Liver (tissue), 9 donors: ENCODE results near the gene RASGRP3. TPM values are rescaled to one million over a fixed set of nuclear protein-coding genes. Genes with fewer than 3 reads are reported as not detected.

Experiments used
- DNase-seq: peaks from one replicate; pipeline ENCODE4 v3.0.0-alpha.2; 2017; ENCODE audit warnings: low spot score
- H3K27ac ChIP-seq, 2 donors: one replicate each; pipeline ENCODE4 v1.7.0; 2013; ENCODE audit warnings: inconsistent platforms in 2 of 2, low read length in 2 of 2, control low read depth in 1 of 2, low read depth in 1 of 2, mild to moderate bottlenecking in 1 of 2
- H3K27me3 ChIP-seq, 4 donors: one replicate each; pipeline versions ENCODE4 v1.6.1 to v1.7.0; 2013; ENCODE audit warnings: low read length in 3 of 4, inconsistent platforms in 1 of 4, mild to moderate bottlenecking in 1 of 4, moderate library complexity in 1 of 4; ENCODE audit not compliant: control insufficient read depth in 4 of 4, insufficient read depth in 4 of 4
- H3K36me3 ChIP-seq, 4 donors: one replicate each; pipeline versions ENCODE4 v1.6.1 to v1.7.0; 2013; ENCODE audit warnings: low read length in 3 of 4, mild to moderate bottlenecking in 3 of 4, low read depth in 1 of 4, moderate library complexity in 1 of 4; ENCODE audit not compliant: control insufficient read depth in 4 of 4, insufficient read depth in 3 of 4
- H3K4me1 ChIP-seq, 4 donors: one replicate each; pipeline versions ENCODE4 v1.6.1 to v1.7.0; 2013; ENCODE audit warnings: low read length in 3 of 4, mild to moderate bottlenecking in 3 of 4, moderate library complexity in 1 of 4; ENCODE audit not compliant: control insufficient read depth in 4 of 4, insufficient read depth in 4 of 4
- H3K4me3 ChIP-seq, 3 donors: one replicate each; pipeline versions ENCODE4 v1.6.1 to v1.7.0; 2013; ENCODE audit warnings: low read length in 3 of 3, control low read depth in 1 of 3, low read depth in 1 of 3, mild to moderate bottlenecking in 1 of 3
- H3K9ac ChIP-seq, 2 donors: one replicate each; pipeline ENCODE4 v1.7.0; 2013; ENCODE audit warnings: low read length in 2 of 2, mild to moderate bottlenecking in 2 of 2, moderate library complexity in 2 of 2, control low read depth in 1 of 2, low read depth in 1 of 2
- H3K9me3 ChIP-seq, 4 donors: one replicate each; pipeline versions ENCODE4 v1.6.1 to v1.7.0; 2013; ENCODE audit warnings: low read length in 3 of 4; ENCODE audit not compliant: control insufficient read depth in 4 of 4
- EGR1 ChIP-seq, 2 donors: IDR thresholded peaks; 2 replicates each; pipeline ENCODE4 v1.6.1; 2016 to 2018; ENCODE audit warnings: antibody characterized with exemption in 2 of 2, low read depth in 2 of 2
- FOXA1 ChIP-seq: IDR thresholded peaks from 2 replicates; pipeline ENCODE4 v1.6.1; 2016; ENCODE audit warnings: antibody characterized with exemption
- FOXA2 ChIP-seq: IDR thresholded peaks from 2 replicates; pipeline ENCODE4 v1.6.1; 2016; ENCODE audit warnings: antibody characterized with exemption
- GABPA ChIP-seq, 2 donors: IDR thresholded peaks in 1 of 2; conservative IDR thresholded peaks in 1 of 2; 2 replicates each; pipeline ENCODE4 v1.6.1; 2016; ENCODE audit warnings: antibody characterized with exemption in 2 of 2, mild to moderate bottlenecking in 1 of 2, moderate library complexity in 1 of 2
- HNF4A ChIP-seq, 2 donors: conservative IDR thresholded peaks; 2 replicates each; pipeline ENCODE4 v1.6.1; 2016; ENCODE audit warnings: antibody characterized with exemption in 2 of 2, mild to moderate bottlenecking in 2 of 2
- HNF4G ChIP-seq: IDR thresholded peaks from 2 replicates; pipeline ENCODE4 v1.6.1; 2016; ENCODE audit warnings: antibody characterized with exemption
- JUND ChIP-seq, 2 donors: IDR thresholded peaks; 2 replicates each; pipeline ENCODE4 v1.6.1; 2016; ENCODE audit warnings: antibody characterized with exemption in 2 of 2
- MAX ChIP-seq: IDR thresholded peaks from 2 replicates; pipeline ENCODE4 v1.6.1; 2016; ENCODE audit warnings: antibody characterized with exemption
- NR2F2 ChIP-seq: IDR thresholded peaks from 2 replicates; pipeline ENCODE4 v1.6.1; 2016; ENCODE audit warnings: antibody characterized with exemption
- RAD21 ChIP-seq, 2 donors: IDR thresholded peaks; 2 replicates each; pipeline ENCODE4 v1.6.1; 2016; ENCODE audit warnings: antibody characterized with exemption in 2 of 2, mild to moderate bottlenecking in 2 of 2
- REST ChIP-seq: IDR thresholded peaks from 2 replicates; pipeline ENCODE4 v1.6.1; 2016; ENCODE audit warnings: antibody characterized with exemption, mild to moderate bottlenecking
- RXRA ChIP-seq, 2 donors: IDR thresholded peaks; 2 replicates each; pipeline ENCODE4 v1.6.1; 2017 to 2018; ENCODE audit warnings: antibody characterized with exemption in 2 of 2, mild to moderate bottlenecking in 1 of 2
- SP1 ChIP-seq: IDR thresholded peaks from 2 replicates; pipeline ENCODE4 v1.6.1; 2018; ENCODE audit warnings: antibody characterized with exemption, mild to moderate bottlenecking
- TAF1 ChIP-seq: conservative IDR thresholded peaks from 2 replicates; pipeline ENCODE4 v1.6.1; 2016; ENCODE audit warnings: antibody characterized with exemption, mild to moderate bottlenecking
- YY1 ChIP-seq: IDR thresholded peaks from 2 replicates; pipeline ENCODE4 v1.6.1; 2016; ENCODE audit warnings: antibody characterized with exemption, mild to moderate bottlenecking
- WGBS: extraction: QIAGEN DNeasy Blood & Tissue Kit; methylation state at CpG from one replicate; pipeline ENCODE4 v1.1.7; 2013; 5-methylcytosine and 5-hydroxymethylcytosine counted together
- polyA plus RNA-seq, 2 donors: library from polyadenylated mRNA; stranded (reverse) in 1 of 2; unstranded in 1 of 2; fragments of 200-250 nt in 1 of 2; fragments of >200 nt in 1 of 2; fragmentation: Nextera tagmentation in 1 of 2; extraction: Ambion mirVana in 1 of 2; gene quantifications; one replicate each; pipeline versions ENCODE4 v1.2.1 to v1.2.3, GENCODE V29; 2013 to 2015
- total RNA-seq, 2 donors: library from RNA; depleted of rRNA; stranded (reverse); fragments of >200 nt; gene quantifications; one replicate each; pipeline ENCODE4 v1.2.3, GENCODE V29; 2014
- TF ChIP-seq, protein P1 (sequence below): fragments of 150-350 bp; IDR thresholded peaks from 2 replicates; pipeline ENCODE4 v1.5.1; 2017; ENCODE audit warnings: improper control_type of control experiment, low read depth, low read length; ENCODE audit not compliant: missing input control
- TF ChIP-seq, protein P2 (sequence below): IDR thresholded peaks from 2 replicates; pipeline ENCODE4 v1.6.1; 2016; ENCODE audit warnings: antibody characterized with exemption
- donor health status: healthy.
- donor health status: healthy.
- donor health status: healthy.
- donor health status: healthy.
- donor health status: healthy.

RASGRP3 gene
- total and polyA plus RNA-seq, 4 donors, result 1.8 to 9.9 (median 7.0) TPM

- TF ChIP-seq FOXA2 (no peak), EGR1 (IDR thresholded peaks at IDR 0.05; ENCODE audit: low read depth in 2 of 2) (no peak), FOXA1 (no peak), HNF4A (conservative IDR thresholded peaks at IDR 0.05) (no peak), SP1 (no peak), RXRA (IDR thresholded peaks at IDR 0.05) (no peak), MAX (no peak), NR2F2 (no peak), GABPA (IDR thresholded peaks at IDR 0.05 in 1 of 2, conservative IDR thresholded peaks at IDR 0.05 in 1 of 2) (no peak), TAF1 (no peak), HNF4G (no peak), JUND (IDR thresholded peaks at IDR 0.05) (no peak)
- TF ChIP-seq, protein P1, sequence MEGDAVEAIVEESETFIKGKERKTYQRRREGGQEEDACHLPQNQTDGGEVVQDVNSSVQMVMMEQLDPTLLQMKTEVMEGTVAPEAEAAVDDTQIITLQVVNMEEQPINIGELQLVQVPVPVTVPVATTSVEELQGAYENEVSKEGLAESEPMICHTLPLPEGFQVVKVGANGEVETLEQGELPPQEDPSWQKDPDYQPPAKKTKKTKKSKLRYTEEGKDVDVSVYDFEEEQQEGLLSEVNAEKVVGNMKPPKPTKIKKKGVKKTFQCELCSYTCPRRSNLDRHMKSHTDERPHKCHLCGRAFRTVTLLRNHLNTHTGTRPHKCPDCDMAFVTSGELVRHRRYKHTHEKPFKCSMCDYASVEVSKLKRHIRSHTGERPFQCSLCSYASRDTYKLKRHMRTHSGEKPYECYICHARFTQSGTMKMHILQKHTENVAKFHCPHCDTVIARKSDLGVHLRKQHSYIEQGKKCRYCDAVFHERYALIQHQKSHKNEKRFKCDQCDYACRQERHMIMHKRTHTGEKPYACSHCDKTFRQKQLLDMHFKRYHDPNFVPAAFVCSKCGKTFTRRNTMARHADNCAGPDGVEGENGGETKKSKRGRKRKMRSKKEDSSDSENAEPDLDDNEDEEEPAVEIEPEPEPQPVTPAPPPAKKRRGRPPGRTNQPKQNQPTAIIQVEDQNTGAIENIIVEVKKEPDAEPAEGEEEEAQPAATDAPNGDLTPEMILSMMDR, result no peak
- TF ChIP-seq, protein P2, sequence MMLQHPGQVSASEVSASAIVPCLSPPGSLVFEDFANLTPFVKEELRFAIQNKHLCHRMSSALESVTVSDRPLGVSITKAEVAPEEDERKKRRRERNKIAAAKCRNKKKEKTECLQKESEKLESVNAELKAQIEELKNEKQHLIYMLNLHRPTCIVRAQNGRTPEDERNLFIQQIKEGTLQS, result no peak
- H3K27me3 ChIP-seq, result no peaks in the 10 kb centered on the region
- H3K9ac ChIP-seq, result no peak overlapping the region
- WGBS, result 80% methylated on average over 2 of the region's 2 CpGs
- no peak overlapping the region for H3K4me3 ChIP-seq
- H3K4me1 ChIP-seq, result peaks cover 0 to 1% (median under 1%) of the 10 kb centered on the region in 4 donors
- no peaks in the 10 kb centered on the region for H3K36me3 ChIP-seq
- H3K9me3 ChIP-seq, result peaks cover 0 to 4% (median 2%) of the 10 kb centered on the region in 4 donors
- H3K27ac ChIP-seq, result no peak overlapping the region
- DNase-seq, result no peak
Measured at GRCh38 chr2:33482518-33482917, 6.1 kb downstream of the RASGRP3 start.

DNA sequence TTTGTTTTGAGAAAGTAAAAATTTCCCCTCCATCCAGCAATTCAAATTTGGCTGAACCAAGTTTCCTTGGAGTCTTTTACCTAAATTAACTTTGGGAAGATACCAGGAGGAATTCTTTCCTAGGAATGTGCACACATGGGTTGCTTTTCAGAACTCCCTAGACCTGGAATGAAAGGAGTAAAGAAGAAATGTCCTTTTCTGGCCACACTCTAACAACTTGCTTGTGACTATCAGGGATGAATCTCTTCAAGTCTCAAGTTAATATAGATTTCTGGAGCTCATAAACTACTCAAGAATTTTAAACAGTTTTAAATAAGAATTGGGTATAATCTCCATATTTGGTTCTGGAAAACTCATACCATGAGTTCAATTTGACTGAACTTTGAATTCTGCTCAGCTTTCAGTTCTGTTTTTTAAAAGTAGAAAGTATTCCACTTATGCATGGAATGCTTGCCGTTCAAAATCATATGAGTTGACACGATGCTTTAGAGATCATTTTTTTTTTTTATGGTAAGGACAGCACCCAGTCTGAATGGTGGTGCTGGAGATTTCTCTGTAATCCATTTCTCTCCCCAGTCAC is 7.7 kb downstream of the RASGRP3 start:
- H3K27me3 ChIP-seq, result no peaks in the 10 kb centered on the region
- no peaks in the 10 kb centered on the region for H3K36me3 ChIP-seq
- DNase-seq, result no peak
- H3K9me3 ChIP-seq, result peaks cover 0 to 4% (median 2%) of the 10 kb centered on the region in 4 donors
- 54% methylated on average over 2 of the region's 2 CpGs for WGBS
- no peak overlapping the region for H3K9ac ChIP-seq
- H3K4me3 ChIP-seq, result no peak overlapping the region
- H3K4me1 ChIP-seq, result no peaks in the 10 kb centered on the region
- H3K27ac ChIP-seq, result no peak overlapping the region
- TF ChIP-seq GABPA (IDR thresholded peaks at IDR 0.05 in 1 of 2, conservative IDR thresholded peaks at IDR 0.05 in 1 of 2) (no peak), FOXA1 (no peak), REST (no peak), MAX (no peak), NR2F2 (no peak), EGR1 (IDR thresholded peaks at IDR 0.05; ENCODE audit: low read depth in 2 of 2) (no peak), JUND (IDR thresholded peaks at IDR 0.05) (no peak), RXRA (IDR thresholded peaks at IDR 0.05) (no peak), RAD21 (IDR thresholded peaks at IDR 0.05) (no peak), HNF4A (conservative IDR thresholded peaks at IDR 0.05) (no peak), SP1 (no peak), HNF4G (no peak), YY1 (no peak)
- TF ChIP-seq, protein P2, result no peak
- TF ChIP-seq, protein P1, result no peak
